HG03108 (cell line): Measurements from ENCODE around the gene SCN1B.
"Not testable (repeated sequence)": the region's sequence is repeated elsewhere in the genome, so short reads cannot be mapped to it uniquely, and the experiment has no call there.

Source experiments
- ATAC-seq: cut with Tn5 transposase; IDR thresholded peaks from one replicate; pipeline ENCODE4 v1.9.1; 2021; ENCODE audit warnings: moderate library complexity; ENCODE audit not compliant: unreplicated experiment

The SCN1B gene

GRCh38 chr19:35000647-35001501 lies 29.4 kb upstream of the SCN1B start:
- ATAC-seq: no peak

- no peak for ATAC-seq
Observed at GRCh38 chr19:35002037-35002535, 28.2 kb upstream of the SCN1B start.

GRCh38 chr19:35004517-35005255 lies 25.6 kb upstream of the SCN1B start:
- no peak for ATAC-seq

GRCh38 chr19:35005256-35005977 lies 24.9 kb upstream of the SCN1B start:
- no peak for ATAC-seq

- not testable (repeated sequence) for ATAC-seq
Observed at GRCh38 chr19:35006007-35006341, 24.3 kb upstream of the SCN1B start.

GRCh38 chr19:35006342-35006998 lies 23.8 kb upstream of the SCN1B start:
- ATAC-seq: no peak

GRCh38 chr19:35006999-35007365 lies 23.3 kb upstream of the SCN1B start:
- no peak for ATAC-seq

- ATAC-seq: not testable (repeated sequence)
Observed at GRCh38 chr19:35007427-35007826, 22.8 kb upstream of the SCN1B start.

GRCh38 chr19:35008891-35009341 lies 21.4 kb upstream of the SCN1B start:
- ATAC-seq: no peak

GRCh38 chr19:35009424-35010415 lies 20.6 kb upstream of the SCN1B start:
- ATAC-seq: no peak

GRCh38 chr19:35011091-35011689 lies 19.1 kb upstream of the SCN1B start:
- ATAC-seq: no peak

- no peak for ATAC-seq
Observed at GRCh38 chr19:35011737-35012682, 18.3 kb upstream of the SCN1B start.

GRCh38 chr19:35013041-35013819 lies 17.0 kb upstream of the SCN1B start:
- ATAC-seq: no peak

- ATAC-seq: no peak
Observed at GRCh38 chr19:35013820-35014754, 16.2 kb upstream of the SCN1B start.

GRCh38 chr19:35014774-35015173 lies 15.5 kb upstream of the SCN1B start:
- ATAC-seq: not testable (repeated sequence)

GRCh38 chr19:35015270-35015953 lies 14.9 kb upstream of the SCN1B start:
- no peak for ATAC-seq
